HepG2 (cell line): Measurements from ENCODE around the gene ATN1. TPM values are rescaled to one million over a fixed set of nuclear protein-coding genes. Genes with fewer than 3 reads are reported as not detected.

Source experiments
- CEBPG ChIP-seq: IDR thresholded peaks from 2 replicates; pipeline ENCODE4 v1.6.1; 2016
- DRAP1 ChIP-seq: IDR thresholded peaks from 2 replicates; pipeline ENCODE4 v1.6.1; 2016; ENCODE audit warnings: missing genetic modification reagents, missing compliant biosample characterization
- HNRNPH1 ChIP-seq: fragments of 200-400 bp; formaldehyde crosslinking; optimal IDR thresholded peaks from 2 replicates; pipeline ENCODE3; 2017; ENCODE audit warnings: mild to moderate bottlenecking, low read depth, low read length
- RBM22 ChIP-seq: fragments of 200-400 bp; formaldehyde crosslinking; optimal IDR thresholded peaks from 2 replicates; pipeline ENCODE3; 2017; ENCODE audit warnings: mild to moderate bottlenecking, low read length, moderate library complexity
- THAP9 ChIP-seq: sonication (generic); formaldehyde crosslinking; IDR thresholded peaks from 2 replicates; pipeline ENCODE4; 2020; ENCODE audit warnings: missing genetic modification reagents, mild to moderate bottlenecking, borderline replicate concordance
- ZFP91 ChIP-seq: sonication (generic); formaldehyde crosslinking; IDR thresholded peaks from 2 replicates; pipeline ENCODE4 v1.9.0; 2022; ENCODE audit warnings: missing genetic modification reagents, mild to moderate bottlenecking, borderline replicate concordance
- ZKSCAN1 ChIP-seq: fragments of 150-350 bp; IDR thresholded peaks from 2 replicates; pipeline ENCODE4 v1.6.1; 2014; ENCODE audit warnings: low read length
- ZNF263 ChIP-seq: sonication (generic); formaldehyde crosslinking; IDR thresholded peaks from 2 replicates; pipeline ENCODE4 v1.4.0; 2020; ENCODE audit warnings: missing genetic modification reagents
- ZNF574 ChIP-seq: sonication (generic); formaldehyde crosslinking; IDR thresholded peaks from 2 replicates; pipeline ENCODE4 v1.4.0; 2020; ENCODE audit warnings: missing genetic modification reagents
- ZNF687 ChIP-seq: sonication (generic); formaldehyde crosslinking; IDR thresholded peaks from 2 replicates; pipeline ENCODE4 v1.5.1; 2020; ENCODE audit warnings: mild to moderate bottlenecking, missing genetic modification reagents, moderate library complexity
- polyA plus RNA-seq, 8 experiments: library from polyadenylated mRNA; depleted of rRNA in 3 of 8; stranded (reverse) in 7 of 8; unstranded in 1 of 8; fragments of >200 nt; fragmentation: Illumina TruSeq in 4 of 8; extraction: Trizol in 4 of 8; gene quantifications; 2 replicates each; pipeline versions ENCODE4 v1.2.1 to v1.2.3, GENCODE V29; 2011 to 2016; ENCODE audit warnings: low read depth in 4 of 8, missing spikeins in 1 of 8, mixed read lengths in 1 of 8; ENCODE audit not compliant: insufficient read depth in 1 of 8
- total RNA-seq, 5 experiments: library from RNA; depleted of rRNA; stranded (reverse); fragments of >200 nt; fragmentation: Illumina TruSeq; extraction: Trizol; gene quantifications; 2 replicates each; pipeline ENCODE4 v1.2.3, GENCODE V29; 2016; ENCODE audit warnings: low read depth in 1 of 5
- TF ChIP-seq, protein P1 (sequence below): sonication (generic); formaldehyde crosslinking; IDR thresholded peaks from 2 replicates; pipeline ENCODE4 v1.5.0; 2020; ENCODE audit warnings: mild to moderate bottlenecking, missing genetic modification reagents
- TF ChIP-seq, protein P2 (sequence below): IDR thresholded peaks from 2 replicates; pipeline ENCODE4 v1.6.1; 2016; ENCODE audit warnings: missing biosample characterization, missing genetic modification reagents, low read depth

ATN1 gene
- total and polyA plus RNA-seq, 2 of the 13 experiments (the other 11 are each of a cell fraction or from before 2014, with no cell fraction given) = 2.1 to 8.6 TPM

GRCh38 chr12:6925540-6926279 is 2.0 kb upstream of the ATN1 start (continued):
- peak; percentile 22; the same call in 1 of the 2 replicates for TF ChIP-seq ZNF574 (CRISPR knock-in tag)
- TF ChIP-seq THAP9 (CRISPR knock-in tag) = peak; percentile 19; the same call in 1 of the 2 replicates
- TF ChIP-seq DRAP1 = no peak
- TF ChIP-seq CEBPG = peak; percentile 58
- peak; percentile 53 for TF ChIP-seq ZNF263 (CRISPR knock-in tag)
- TF ChIP-seq ZNF687 (CRISPR knock-in tag) = peak; percentile 47
- TF ChIP-seq, protein P1, sequence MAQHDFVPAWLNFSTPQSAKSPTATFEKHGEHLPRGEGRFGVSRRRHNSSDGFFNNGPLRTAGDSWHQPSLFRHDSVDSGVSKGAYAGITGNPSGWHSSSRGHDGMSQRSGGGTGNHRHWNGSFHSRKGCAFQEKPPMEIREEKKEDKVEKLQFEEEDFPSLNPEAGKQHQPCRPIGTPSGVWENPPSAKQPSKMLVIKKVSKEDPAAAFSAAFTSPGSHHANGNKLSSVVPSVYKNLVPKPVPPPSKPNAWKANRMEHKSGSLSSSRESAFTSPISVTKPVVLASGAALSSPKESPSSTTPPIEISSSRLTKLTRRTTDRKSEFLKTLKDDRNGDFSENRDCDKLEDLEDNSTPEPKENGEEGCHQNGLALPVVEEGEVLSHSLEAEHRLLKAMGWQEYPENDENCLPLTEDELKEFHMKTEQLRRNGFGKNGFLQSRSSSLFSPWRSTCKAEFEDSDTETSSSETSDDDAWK (CRISPR knock-in tag) = no peak
- TF ChIP-seq ZFP91 = peak; percentile 52; the same call in 1 of the 2 replicates
- no peak for TF ChIP-seq ZKSCAN1
- TF ChIP-seq, protein P2, sequence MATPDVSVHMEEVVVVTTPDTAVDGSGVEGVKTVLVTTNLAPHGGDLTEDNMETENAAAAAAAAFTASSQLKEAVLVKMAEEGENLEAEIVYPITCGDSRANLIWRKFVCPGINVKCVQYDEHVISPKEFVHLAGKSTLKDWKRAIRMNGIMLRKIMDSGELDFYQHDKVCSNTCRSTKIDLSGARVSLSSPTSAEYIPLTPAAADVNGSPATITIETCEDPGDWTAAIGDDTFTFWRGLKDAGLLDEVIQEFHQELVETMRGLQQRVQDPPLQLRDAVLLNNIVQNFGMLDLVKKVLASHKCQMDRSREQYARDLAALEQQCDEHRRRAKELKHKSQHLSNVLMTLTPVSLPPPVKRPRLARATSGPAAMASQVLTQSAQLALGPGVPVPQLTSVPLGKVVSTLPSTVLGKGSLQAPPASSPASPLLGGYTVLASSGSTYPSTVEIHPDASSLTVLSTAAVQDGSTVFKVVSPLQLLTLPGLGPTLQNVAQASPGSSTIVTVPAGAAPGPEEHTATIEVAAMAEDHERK (CRISPR knock-in tag) = no peak
- TF ChIP-seq HNRNPH1 = peak; percentile 26
- TF ChIP-seq RBM22 = peak; percentile 38
